NCI-H2171 treated with DMSO at 0.1 percent for 48 hours (cell line): ENCODE results near the gene ZFAND2B.
"Not testable (repeated sequence)": the region's sequence is repeated elsewhere in the genome, so short reads cannot be mapped to it uniquely, and the experiment has no call there.

Experiments used
- DNase-seq: peaks from one replicate; lab custom pipeline; 2025; lab: John Stamatoyannopoulos, UW

The ZFAND2B gene

DNA sequence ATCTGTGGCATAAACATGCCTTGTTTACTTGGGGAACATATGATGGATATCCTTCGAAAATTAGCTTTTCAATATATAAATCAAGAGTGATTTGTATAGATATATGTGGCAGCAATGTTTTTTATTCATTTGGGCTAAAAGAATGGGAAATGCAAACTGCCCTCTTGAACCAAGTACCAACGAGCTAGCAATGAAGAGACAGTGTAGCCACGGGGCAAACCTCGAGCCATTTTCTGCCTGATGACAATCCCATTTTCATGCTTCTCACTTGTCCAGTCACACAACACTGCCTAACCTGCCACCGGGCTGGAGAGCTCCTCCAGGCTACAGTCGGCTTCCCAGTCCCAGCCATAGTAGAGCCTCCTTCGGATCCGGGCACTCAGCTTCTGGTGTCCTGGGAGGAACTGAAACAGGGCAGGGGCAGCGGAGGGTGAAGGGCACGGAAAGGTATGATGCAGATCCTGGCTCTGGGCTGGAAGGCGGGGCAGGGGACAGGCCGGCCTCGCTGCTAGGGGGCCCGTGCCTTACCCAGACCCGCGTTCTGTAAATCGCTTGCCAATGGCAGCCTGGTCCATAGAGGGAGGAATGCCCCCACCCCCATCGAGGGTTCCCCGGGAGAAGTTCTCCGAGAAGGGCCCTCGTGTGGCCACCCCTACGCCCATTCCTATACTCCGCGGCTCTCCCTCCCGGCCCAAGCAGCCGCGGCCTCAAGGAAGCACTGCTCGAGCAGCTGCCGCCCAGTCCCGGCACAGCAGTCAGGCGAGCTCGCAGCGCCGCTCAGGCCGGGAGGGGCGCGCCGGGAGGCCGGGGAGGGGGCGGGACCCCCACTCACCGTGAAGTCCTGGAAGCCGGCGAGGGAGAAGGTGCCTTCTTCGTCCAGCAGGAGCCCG is 30.4 kb upstream of the ZFAND2B start:
- DNase-seq, result peak; percentile 38

DNA sequence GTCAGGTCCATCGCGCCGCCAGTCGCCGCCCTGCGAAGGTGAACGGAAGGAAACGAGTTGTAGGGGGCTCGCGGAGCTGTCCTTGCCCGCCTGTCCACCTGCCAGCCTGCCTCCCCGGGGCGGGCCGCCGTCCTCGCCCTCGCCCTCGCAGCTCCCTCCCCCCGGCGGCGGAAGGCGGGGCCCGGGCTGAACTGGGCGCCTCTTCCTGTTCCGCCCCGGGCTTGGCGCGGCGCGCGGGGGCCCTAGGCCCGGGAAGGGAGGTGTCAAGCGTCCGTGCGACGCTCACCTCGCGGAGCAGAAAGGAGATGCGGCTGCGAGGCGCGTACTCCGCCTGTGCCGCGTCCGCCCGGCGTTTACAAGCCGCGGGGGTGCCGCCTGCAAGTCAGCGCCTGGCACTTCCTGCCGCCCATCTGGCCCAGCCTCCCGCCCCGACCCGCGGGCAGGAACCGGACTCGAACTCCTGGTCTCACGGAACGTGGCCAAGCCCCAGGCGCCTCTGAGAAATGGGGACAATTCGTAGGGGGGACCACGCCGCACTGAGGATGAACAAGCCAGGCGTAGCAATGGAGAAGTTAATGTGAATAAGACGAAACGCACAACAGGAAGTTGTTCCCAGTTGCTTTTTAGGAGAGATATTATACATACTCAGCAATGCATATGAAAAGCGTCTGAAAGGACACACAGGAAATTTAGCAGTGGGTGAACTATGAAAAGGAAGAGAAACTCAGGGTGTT is 29.6 kb upstream of the ZFAND2B start, which contains the start of gene CNPPD1:
CNPPD1 (minus strand) TSS at position 108 of the 734 bp plus-strand sequence; CDS start at position 11, 97 bp downstream.
- peak; percentile 76 for DNase-seq

DNA sequence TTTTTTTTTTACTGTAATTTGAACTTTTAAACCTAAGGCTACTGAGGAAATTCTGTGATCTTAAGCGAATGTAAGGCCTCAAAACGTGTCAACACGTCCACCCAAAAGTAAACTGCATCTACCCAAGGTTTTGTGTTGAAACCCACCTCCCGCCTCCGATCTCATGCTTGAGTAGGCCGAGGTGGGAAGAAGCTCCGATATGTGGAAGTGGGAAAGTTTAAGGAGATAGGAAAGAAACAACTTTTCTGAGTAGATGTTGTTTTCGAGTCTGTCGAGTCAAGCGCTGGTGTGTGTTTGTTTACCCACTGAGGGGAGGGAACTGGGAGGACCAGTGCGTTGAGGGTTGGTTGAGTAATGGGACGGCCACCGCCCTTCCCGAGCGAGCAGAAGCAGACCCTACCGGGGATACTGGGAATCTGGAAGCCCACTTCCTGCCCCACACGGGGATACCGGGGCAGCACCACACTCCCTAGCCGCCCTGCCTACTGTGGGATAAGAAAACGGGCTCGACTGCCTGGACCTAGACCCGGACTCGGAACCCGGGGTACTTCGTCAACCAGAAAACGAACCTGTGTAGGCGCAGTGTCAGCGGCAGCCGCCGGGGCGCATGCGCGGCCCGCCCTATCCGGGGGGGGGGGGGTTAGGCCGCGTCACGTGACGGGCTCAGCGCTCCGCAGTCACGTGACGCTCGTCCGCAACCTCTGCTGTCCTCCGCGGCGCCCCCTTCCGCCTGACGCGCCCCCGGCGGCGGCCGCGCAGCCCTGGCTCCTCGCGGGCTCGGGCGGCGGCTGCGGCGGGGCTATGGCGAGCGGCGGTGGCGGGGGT is 28.8 kb upstream of the ZFAND2B start, which contains the start of gene RETREG2:
RETREG2 (plus strand) TSS at position 724 of the 825 bp plus-strand sequence; CDS start at position 802, 78 bp downstream.
- peak; percentile 91 for DNase-seq

- peak; percentile 46 for DNase-seq
Observed at GRCh38 chr2:219178377-219179175, 28.0 kb upstream of the ZFAND2B start.

DNA sequence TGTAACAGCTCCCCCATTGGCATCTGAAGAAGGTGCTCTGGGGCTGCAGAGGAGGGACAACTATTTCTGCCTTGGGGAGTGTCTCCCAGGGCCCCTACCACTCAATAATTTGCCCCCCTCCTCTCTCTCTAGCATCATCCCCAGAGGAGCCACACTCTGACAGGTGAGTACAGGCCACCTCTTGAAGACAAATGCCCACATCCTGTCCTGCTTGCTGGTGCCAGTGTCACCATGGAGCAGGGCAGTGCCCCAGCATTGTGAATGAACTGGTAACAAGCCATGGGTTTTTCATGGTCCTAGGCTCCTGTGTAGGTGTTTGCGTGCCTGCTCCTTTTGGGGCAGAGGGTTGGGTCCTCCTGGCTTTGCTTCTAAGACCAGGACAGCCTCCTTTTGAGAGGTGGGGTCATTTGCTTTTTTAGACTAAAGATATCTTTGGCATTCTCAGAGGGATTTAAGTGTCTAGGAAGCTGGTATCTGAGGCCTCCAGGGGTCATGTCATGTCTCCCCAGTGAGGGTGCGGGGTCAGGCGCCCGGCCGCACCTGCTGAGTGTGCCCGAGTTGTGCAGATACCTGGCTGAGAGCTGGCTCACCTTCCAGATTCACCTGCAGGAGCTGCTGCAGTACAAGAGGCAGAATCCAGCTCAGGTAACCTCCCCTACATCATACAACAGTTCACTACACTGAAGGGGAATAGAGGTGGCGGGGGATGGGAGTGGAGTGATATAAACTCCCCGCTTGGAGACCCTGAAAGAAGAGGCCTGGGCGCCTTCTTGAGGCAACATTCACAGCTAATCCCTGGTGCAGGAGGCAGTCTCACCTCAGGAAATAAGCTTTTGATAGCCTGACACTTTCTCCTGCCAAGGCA is 26.7 kb upstream of the ZFAND2B start:
- no peak for DNase-seq

DNA sequence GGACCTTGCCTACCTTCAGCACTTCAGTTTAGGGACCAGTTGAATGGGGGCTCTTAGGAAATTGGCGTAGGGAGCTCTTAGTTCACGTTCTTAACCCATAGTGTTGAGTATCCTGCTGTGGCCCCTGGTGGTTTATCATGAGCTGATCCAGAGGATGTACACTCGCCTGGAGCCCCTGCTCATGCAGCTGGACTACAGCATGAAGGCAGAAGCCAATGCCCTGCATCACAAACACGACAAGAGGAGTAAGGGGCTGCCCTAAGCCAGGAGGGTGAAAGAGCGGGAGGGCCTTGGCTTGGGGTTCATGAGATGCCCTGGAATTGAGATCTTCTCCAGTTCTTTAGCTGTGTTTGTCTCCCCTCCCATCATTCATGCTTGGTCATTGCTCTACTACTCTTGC is 25.6 kb upstream of the ZFAND2B start:
- no peak for DNase-seq

DNA sequence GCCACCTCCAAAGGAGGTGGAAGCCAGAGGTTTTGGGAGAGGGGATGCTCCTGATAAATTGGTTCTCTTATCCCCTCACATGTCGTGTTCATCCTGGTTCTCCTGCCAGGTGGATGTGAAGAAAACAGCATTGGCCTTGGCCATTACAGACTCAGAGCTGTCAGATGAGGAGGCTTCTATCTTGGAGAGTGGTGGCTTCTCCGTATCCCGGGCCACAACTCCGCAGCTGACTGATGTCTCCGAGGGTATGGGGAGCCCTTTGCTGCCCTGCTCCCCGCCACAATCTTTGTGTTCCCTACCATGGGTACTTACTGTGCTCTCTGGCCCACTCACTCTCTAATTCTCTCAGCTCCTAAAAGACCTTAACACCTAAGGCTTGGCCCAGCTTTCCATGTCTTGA is 25.1 kb upstream of the ZFAND2B start:
- DNase-seq, result no peak

DNA sequence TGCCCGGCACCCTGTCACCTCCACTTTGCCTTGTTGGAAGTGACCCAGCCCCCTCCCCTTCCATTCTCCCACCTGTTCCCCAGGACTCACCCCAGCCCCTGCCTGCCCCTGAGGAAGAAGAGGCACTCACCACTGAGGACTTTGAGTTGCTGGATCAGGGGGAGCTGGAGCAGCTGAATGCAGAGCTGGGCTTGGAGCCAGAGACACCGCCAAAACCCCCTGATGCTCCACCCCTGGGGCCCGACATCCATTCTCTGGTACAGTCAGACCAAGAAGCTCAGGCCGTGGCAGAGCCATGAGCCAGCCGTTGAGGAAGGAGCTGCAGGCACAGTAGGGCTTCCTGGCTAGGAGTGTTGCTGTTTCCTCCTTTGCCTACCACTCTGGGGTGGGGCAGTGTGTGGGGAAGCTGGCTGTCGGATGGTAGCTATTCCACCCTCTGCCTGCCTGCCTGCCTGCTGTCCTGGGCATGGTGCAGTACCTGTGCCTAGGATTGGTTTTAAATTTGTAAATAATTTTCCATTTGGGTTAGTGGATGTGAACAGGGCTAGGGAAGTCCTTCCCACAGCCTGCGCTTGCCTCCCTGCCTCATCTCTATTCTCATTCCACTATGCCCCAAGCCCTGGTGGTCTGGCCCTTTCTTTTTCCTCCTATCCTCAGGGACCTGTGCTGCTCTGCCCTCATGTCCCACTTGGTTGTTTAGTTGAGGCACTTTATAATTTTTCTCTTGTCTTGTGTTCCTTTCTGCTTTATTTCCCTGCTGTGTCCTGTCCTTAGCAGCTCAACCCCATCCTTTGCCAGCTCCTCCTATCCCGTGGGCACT is 24.0 kb upstream of the ZFAND2B start:
- no peak for DNase-seq

GRCh38 chr2:219183151-219183772 is 23.3 kb upstream of the ZFAND2B start:
- DNase-seq, result no peak

- DNase-seq, result peak; percentile 95
Observed at GRCh38 chr2:219184121-219184520, 22.5 kb upstream of the ZFAND2B start.

DNA sequence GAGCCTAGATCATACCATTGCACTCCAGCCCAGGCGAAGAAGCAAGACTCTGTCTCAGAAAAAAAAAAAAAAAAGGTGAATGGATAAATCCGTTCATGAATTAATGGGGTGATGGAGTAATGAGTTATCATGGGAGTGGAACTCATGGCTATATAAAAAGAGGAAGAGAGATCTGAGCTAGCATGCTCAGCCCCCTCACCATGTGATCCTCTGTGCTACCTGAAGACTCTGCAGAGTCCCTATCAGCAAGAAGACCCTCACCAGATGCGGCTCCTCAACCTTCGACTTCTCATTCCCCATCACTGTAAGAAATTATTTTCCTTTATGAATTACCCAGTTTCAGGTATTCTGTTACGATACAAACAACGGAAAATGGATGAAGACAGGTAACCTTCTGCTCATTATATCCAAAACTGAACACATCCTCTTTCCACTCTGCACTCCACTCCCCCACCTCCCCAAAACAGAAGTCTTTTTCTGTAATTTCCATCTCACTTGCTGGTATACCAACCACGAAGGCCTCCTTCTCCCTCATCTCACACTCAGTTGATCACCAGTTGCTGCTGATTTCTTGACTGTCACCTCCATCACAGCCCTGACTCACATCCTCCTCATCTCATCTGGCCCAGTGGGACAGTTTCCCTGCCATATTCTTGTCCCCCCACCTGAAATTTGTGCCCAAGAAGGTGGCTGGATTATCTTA is 19.7 kb upstream of the ZFAND2B start:
- no peak for DNase-seq

DNA sequence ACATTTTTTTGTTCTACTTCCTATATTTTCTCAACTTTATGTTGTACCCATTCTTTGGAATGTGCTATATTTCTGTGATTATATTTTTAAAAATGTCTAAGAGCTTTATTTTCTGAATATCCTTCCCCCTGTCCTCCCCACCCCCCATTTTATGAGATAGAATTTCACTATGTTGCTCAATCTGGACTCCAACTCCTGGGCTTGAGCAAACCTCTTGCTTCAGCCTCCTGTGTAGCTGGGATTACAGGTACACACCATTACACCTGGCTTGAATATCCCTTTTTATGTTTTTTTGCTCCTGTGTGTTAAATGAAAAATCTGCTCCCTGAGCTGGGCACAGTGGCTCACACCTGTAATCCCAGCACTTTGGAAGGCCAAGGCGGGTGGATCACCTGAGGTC is 9.2 kb upstream of the ZFAND2B start:
- DNase-seq, result no peak

GRCh38 chr2:219198974-219199373 is 7.6 kb upstream of the ZFAND2B start:
- DNase-seq, result no peak

GRCh38 chr2:219199470-219200211 is 6.9 kb upstream of the ZFAND2B start:
- no peak for DNase-seq

- not testable (repeated sequence) for DNase-seq
Observed at GRCh38 chr2:219200502-219201326, 5.9 kb upstream of the ZFAND2B start.

- DNase-seq, result not testable (repeated sequence)
Observed at GRCh38 chr2:219201331-219201730, 5.3 kb upstream of the ZFAND2B start.
